ENCODE results near the gene TGFBR3L.

The TGFBR3L gene

GRCh38 chr19:7868671-7869452, 45.8 kb upstream of the TGFBR3L start:
- peak; percentile 87 for DNase-seq
- Mint-ChIP-seq H3K27me3 (ENCODE audit: low read depth, poor library complexity) (peaks cover 66% of the 10 kb centered on the region), H3K4me3 (peak overlapping the region; percentile 67), H3K27ac (no peak overlapping the region), H3K9me3 (no peaks in the 10 kb centered on the region), H3K36me3 (ENCODE audit: low read depth) (no peaks in the 10 kb centered on the region), H3K4me1 (peaks cover 22% of the 10 kb centered on the region)
- peak; percentile 49 for TF ChIP-seq CTCF (IDR thresholded peaks at IDR 0.05)

GRCh38 chr19:7869453-7869909, 45.1 kb upstream of the TGFBR3L start:
- Mint-ChIP-seq H3K9me3 (no peaks in the 10 kb centered on the region), H3K4me3 (no peak overlapping the region), H3K27ac (no peak overlapping the region), H3K4me1 (peaks cover 22% of the 10 kb centered on the region), H3K27me3 (ENCODE audit: low read depth, poor library complexity) (peaks cover 62% of the 10 kb centered on the region), H3K36me3 (ENCODE audit: low read depth) (no peaks in the 10 kb centered on the region)
- peak; percentile 79 for DNase-seq
- no peak for TF ChIP-seq CTCF (IDR thresholded peaks at IDR 0.05)

GRCh38 chr19:7869910-7870511, 44.6 kb upstream of the TGFBR3L start:
- DNase-seq, result peak; percentile 84
- Mint-ChIP-seq H3K9me3 (no peaks in the 10 kb centered on the region), H3K27me3 (ENCODE audit: low read depth, poor library complexity) (peaks cover 62% of the 10 kb centered on the region), H3K27ac (no peak overlapping the region), H3K36me3 (ENCODE audit: low read depth) (no peaks in the 10 kb centered on the region), H3K4me1 (peaks cover 27% of the 10 kb centered on the region), H3K4me3 (peak overlapping the region; percentile 48)
- no peak for TF ChIP-seq CTCF (IDR thresholded peaks at IDR 0.05)

- no peaks in the 10 kb centered on the region for H3K36me3 Mint-ChIP-seq (ENCODE audit: low read depth)
- DNase-seq, result peak; percentile 84
- H3K4me3 Mint-ChIP-seq, result peak overlapping the region; percentile 77
- no peak for TF ChIP-seq CTCF (IDR thresholded peaks at IDR 0.05)
- peaks cover 62% of the 10 kb centered on the region for H3K27me3 Mint-ChIP-seq (ENCODE audit: low read depth, poor library complexity)
- H3K9me3 Mint-ChIP-seq, result no peaks in the 10 kb centered on the region
- peaks cover 22% of the 10 kb centered on the region for H3K4me1 Mint-ChIP-seq
- H3K27ac Mint-ChIP-seq, result peak overlapping the region; percentile 99
Observed at GRCh38 chr19:7870571-7871436, 43.8 kb upstream of the TGFBR3L start.

- TF ChIP-seq CTCF (IDR thresholded peaks at IDR 0.05), result no peak
- peaks cover 22% of the 10 kb centered on the region for H3K4me1 Mint-ChIP-seq
- H3K27ac Mint-ChIP-seq, result peak overlapping the region; percentile 99
- no peaks in the 10 kb centered on the region for H3K36me3 Mint-ChIP-seq (ENCODE audit: low read depth)
- DNase-seq, result peak; percentile 100
- no peaks in the 10 kb centered on the region for H3K9me3 Mint-ChIP-seq
- peak overlapping the region; percentile 77 for H3K4me3 Mint-ChIP-seq
- peaks cover 63% of the 10 kb centered on the region for H3K27me3 Mint-ChIP-seq (ENCODE audit: low read depth, poor library complexity)
Observed at GRCh38 chr19:7871437-7872305, 43.0 kb upstream of the TGFBR3L start.

Measured in nephron progenitor cell (in vitro differentiated cells).